ENCODE measurements around the gene MARCHF2.

MARCHF2 gene

GRCh38 chr19:8461891-8462290 lies 48.8 kb downstream of the MARCHF2 start:
- WGBS, 2 donors (ENCODE audit: extremely low coverage in 2 of 2, insufficient read length in 2 of 2, insufficient replicate concordance in 1 of 2), result no CpG with 5 or more reads among the region's 14 CpGs
- Histone ChIP-seq H2BK120ac (ENCODE audit: low read depth, low read length) (no peak overlapping the region), H3K4me1 (ENCODE audit: control insufficient read depth in 2 of 2, insufficient read depth in 1 of 2, low read depth in 1 of 2, low read length in 2 of 2) (peaks cover 0 to 4% of the 10 kb centered on the region in 2 donors), H2BK15ac (ENCODE audit: low read length) (no peak overlapping the region), H4K8ac (ENCODE audit: low read depth, low read length) (no peak overlapping the region), H3K79me1 (ENCODE audit: low read depth, low read length) (peaks cover 5% of the 10 kb centered on the region), H2BK12ac (ENCODE audit: low read length) (no peak overlapping the region), H3K18ac (ENCODE audit: low read length) (no peak overlapping the region), H3K4me2 (ENCODE audit: insufficient read depth, low read length, poor library complexity, severe bottlenecking) (no peak overlapping the region), H2BK5ac (ENCODE audit: low read length) (no peak overlapping the region), H3K4ac (ENCODE audit: low read length) (no peak overlapping the region), H3K27me3 (ENCODE audit: control insufficient read depth in 3 of 3, insufficient read depth in 3 of 3, low read depth in 1 of 3, low read length in 3 of 3) (no peaks in the 10 kb centered on the region), H3K14ac (ENCODE audit: low read length) (no peak overlapping the region), H3K4me3 (ENCODE audit: low read length in 2 of 2) (no peak overlapping the region), H2AK5ac (ENCODE audit: low read depth, low read length) (no peak overlapping the region), H3K23ac (ENCODE audit: low read depth, low read length, poor library complexity) (no peak overlapping the region), H3K27ac (replicated peaks; ENCODE audit: low read length) (no peak overlapping the region), H3K9ac (ENCODE audit: low read depth, low read length, poor library complexity) (no peak overlapping the region), H3K9me3 (replicated peaks in 1 of 2; ENCODE audit: control insufficient read depth in 2 of 2, insufficient read depth in 1 of 2, low read depth in 1 of 2, low read length in 2 of 2) (no peaks in the 10 kb centered on the region), H3K36me3 (replicated peaks in 1 of 2; ENCODE audit: control insufficient read depth in 2 of 2, insufficient read depth in 2 of 2, low read length in 2 of 2) (peaks cover 37 to 100% of the 10 kb centered on the region in 2 donors), H2AFZ (ENCODE audit: low read length) (no peak overlapping the region), H4K91ac (ENCODE audit: low read depth, low read length, poor library complexity) (no peak overlapping the region)
- DNase-seq (ENCODE audit: low spot score), result no peak

GRCh38 chr19:8462571-8462970 lies 49.5 kb downstream of the MARCHF2 start:
- H3K4me2 ChIP-seq (ENCODE audit: insufficient read depth, low read length, poor library complexity, severe bottlenecking), result no peak overlapping the region
- H2BK5ac ChIP-seq (ENCODE audit: low read length), result no peak overlapping the region
- H3K36me3 ChIP-seq (replicated peaks in 1 of 2; ENCODE audit: control insufficient read depth in 2 of 2, insufficient read depth in 2 of 2, low read length in 2 of 2), result peaks cover 37 to 100% of the 10 kb centered on the region in 2 donors
- no peaks in the 10 kb centered on the region for H3K9me3 ChIP-seq (replicated peaks in 1 of 2; ENCODE audit: control insufficient read depth in 2 of 2, insufficient read depth in 1 of 2, low read depth in 1 of 2, low read length in 2 of 2)
- no peak overlapping the region for H4K91ac ChIP-seq (ENCODE audit: low read depth, low read length, poor library complexity)
- H4K8ac ChIP-seq (ENCODE audit: low read depth, low read length), result no peak overlapping the region
- DNase-seq (ENCODE audit: low spot score), result no peak
- no peak overlapping the region for H3K9ac ChIP-seq (ENCODE audit: low read depth, low read length, poor library complexity)
- H3K79me1 ChIP-seq (ENCODE audit: low read depth, low read length), result peaks cover 7% of the 10 kb centered on the region
- no peak overlapping the region for H2BK120ac ChIP-seq (ENCODE audit: low read depth, low read length)
- no peak overlapping the region for H3K27ac ChIP-seq (replicated peaks; ENCODE audit: low read length)
- no peak overlapping the region for H3K23ac ChIP-seq (ENCODE audit: low read depth, low read length, poor library complexity)
- H3K18ac ChIP-seq (ENCODE audit: low read length), result no peak overlapping the region
- no peak overlapping the region for H3K4ac ChIP-seq (ENCODE audit: low read length)
- H2BK15ac ChIP-seq (ENCODE audit: low read length), result no peak overlapping the region
- no peak overlapping the region for H3K14ac ChIP-seq (ENCODE audit: low read length)
- H2AK5ac ChIP-seq (ENCODE audit: low read depth, low read length), result no peak overlapping the region
- no peak overlapping the region for H2BK12ac ChIP-seq (ENCODE audit: low read length)
- 100% methylated on average over 2 of the region's 5 CpGs; no CpG with 5 or more reads in 1 of the 2 donors for WGBS, 2 donors (ENCODE audit: extremely low coverage in 2 of 2, insufficient read length in 2 of 2, insufficient replicate concordance in 1 of 2)
- H3K27me3 ChIP-seq (ENCODE audit: control insufficient read depth in 3 of 3, insufficient read depth in 3 of 3, low read depth in 1 of 3, low read length in 3 of 3), result no peaks in the 10 kb centered on the region
- H3K4me3 ChIP-seq (ENCODE audit: low read length in 2 of 2), result no peak overlapping the region
- peaks cover 0 to 4% of the 10 kb centered on the region in 2 donors for H3K4me1 ChIP-seq (ENCODE audit: control insufficient read depth in 2 of 2, insufficient read depth in 1 of 2, low read depth in 1 of 2, low read length in 2 of 2)
- no peak overlapping the region for H2AFZ ChIP-seq (ENCODE audit: low read length)

GRCh38 chr19:8463365-8463764 lies 50.3 kb downstream of the MARCHF2 start:
- H3K4me3 ChIP-seq (ENCODE audit: low read length in 2 of 2), result no peak overlapping the region
- DNase-seq (ENCODE audit: low spot score), result no peak
- H3K4me1 ChIP-seq (ENCODE audit: control insufficient read depth in 2 of 2, insufficient read depth in 1 of 2, low read depth in 1 of 2, low read length in 2 of 2), result peaks cover 0 to 4% of the 10 kb centered on the region in 2 donors
- H3K4me2 ChIP-seq (ENCODE audit: insufficient read depth, low read length, poor library complexity, severe bottlenecking), result no peak overlapping the region
- no peak overlapping the region for H2BK5ac ChIP-seq (ENCODE audit: low read length)
- WGBS, 2 donors (ENCODE audit: extremely low coverage in 2 of 2, insufficient read length in 2 of 2, insufficient replicate concordance in 1 of 2), result no CpG with 5 or more reads among the region's 8 CpGs
- no peak overlapping the region for H4K8ac ChIP-seq (ENCODE audit: low read depth, low read length)
- peaks cover 39 to 100% of the 10 kb centered on the region in 2 donors for H3K36me3 ChIP-seq (replicated peaks in 1 of 2; ENCODE audit: control insufficient read depth in 2 of 2, insufficient read depth in 2 of 2, low read length in 2 of 2)
- H3K14ac ChIP-seq (ENCODE audit: low read length), result no peak overlapping the region
- peaks cover 7% of the 10 kb centered on the region for H3K79me1 ChIP-seq (ENCODE audit: low read depth, low read length)
- no peak overlapping the region for H3K27ac ChIP-seq (replicated peaks; ENCODE audit: low read length)
- H3K9me3 ChIP-seq (replicated peaks in 1 of 2; ENCODE audit: control insufficient read depth in 2 of 2, insufficient read depth in 1 of 2, low read depth in 1 of 2, low read length in 2 of 2), result no peaks in the 10 kb centered on the region
- H3K23ac ChIP-seq (ENCODE audit: low read depth, low read length, poor library complexity), result no peak overlapping the region
- no peak overlapping the region for H2AFZ ChIP-seq (ENCODE audit: low read length)
- H2BK15ac ChIP-seq (ENCODE audit: low read length), result no peak overlapping the region
- no peak overlapping the region for H2BK120ac ChIP-seq (ENCODE audit: low read depth, low read length)
- no peak overlapping the region for H2AK5ac ChIP-seq (ENCODE audit: low read depth, low read length)
- H3K18ac ChIP-seq (ENCODE audit: low read length), result no peak overlapping the region
- H3K27me3 ChIP-seq (ENCODE audit: control insufficient read depth in 3 of 3, insufficient read depth in 3 of 3, low read depth in 1 of 3, low read length in 3 of 3), result no peaks in the 10 kb centered on the region
- no peak overlapping the region for H4K91ac ChIP-seq (ENCODE audit: low read depth, low read length, poor library complexity)
- no peak overlapping the region for H3K9ac ChIP-seq (ENCODE audit: low read depth, low read length, poor library complexity)
- no peak overlapping the region for H2BK12ac ChIP-seq (ENCODE audit: low read length)
- no peak overlapping the region for H3K4ac ChIP-seq (ENCODE audit: low read length)

- H2AK5ac ChIP-seq (ENCODE audit: low read depth, low read length), result no peak overlapping the region
- H3K14ac ChIP-seq (ENCODE audit: low read length), result no peak overlapping the region
- no peak overlapping the region for H3K4ac ChIP-seq (ENCODE audit: low read length)
- H2BK12ac ChIP-seq (ENCODE audit: low read length), result no peak overlapping the region
- no CpG with 5 or more reads among the region's 4 CpGs for WGBS, 2 donors (ENCODE audit: extremely low coverage in 2 of 2, insufficient read length in 2 of 2, insufficient replicate concordance in 1 of 2)
- H3K4me1 ChIP-seq (ENCODE audit: control insufficient read depth in 2 of 2, insufficient read depth in 1 of 2, low read depth in 1 of 2, low read length in 2 of 2), result peaks cover 0 to 2% of the 10 kb centered on the region in 2 donors
- no peak overlapping the region for H2BK120ac ChIP-seq (ENCODE audit: low read depth, low read length)
- H3K27ac ChIP-seq (replicated peaks; ENCODE audit: low read length), result no peak overlapping the region
- no peaks in the 10 kb centered on the region for H3K27me3 ChIP-seq (ENCODE audit: control insufficient read depth in 3 of 3, insufficient read depth in 3 of 3, low read depth in 1 of 3, low read length in 3 of 3)
- H3K9ac ChIP-seq (ENCODE audit: low read depth, low read length, poor library complexity), result no peak overlapping the region
- H3K4me2 ChIP-seq (ENCODE audit: insufficient read depth, low read length, poor library complexity, severe bottlenecking), result no peak overlapping the region
- no peak overlapping the region for H3K23ac ChIP-seq (ENCODE audit: low read depth, low read length, poor library complexity)
- DNase-seq (ENCODE audit: low spot score), result no peak
- peaks cover 12% of the 10 kb centered on the region for H3K79me1 ChIP-seq (ENCODE audit: low read depth, low read length)
- H3K9me3 ChIP-seq (replicated peaks in 1 of 2; ENCODE audit: control insufficient read depth in 2 of 2, insufficient read depth in 1 of 2, low read depth in 1 of 2, low read length in 2 of 2), result no peaks in the 10 kb centered on the region
- no peak overlapping the region for H2BK5ac ChIP-seq (ENCODE audit: low read length)
- no peak overlapping the region for H3K18ac ChIP-seq (ENCODE audit: low read length)
- H2BK15ac ChIP-seq (ENCODE audit: low read length), result no peak overlapping the region
- no peak overlapping the region for H3K4me3 ChIP-seq (ENCODE audit: low read length in 2 of 2)
- H4K91ac ChIP-seq (ENCODE audit: low read depth, low read length, poor library complexity), result no peak overlapping the region
- no peak overlapping the region for H2AFZ ChIP-seq (ENCODE audit: low read length)
- H3K36me3 ChIP-seq (replicated peaks in 1 of 2; ENCODE audit: control insufficient read depth in 2 of 2, insufficient read depth in 2 of 2, low read length in 2 of 2), result peaks cover 61 to 100% of the 10 kb centered on the region in 2 donors
- H4K8ac ChIP-seq (ENCODE audit: low read depth, low read length), result no peak overlapping the region
Measured at GRCh38 chr19:8466018-8466417, 52.9 kb downstream of the MARCHF2 start.

All from neuronal stem cell (in vitro differentiated cells).